HL-60 (cell line): ENCODE results near the gene ADCY1.

Experiments
- DNase-seq, 2 experiments: peaks; one replicate each; pipeline ENCODE4 v3.0.0-alpha.2; 2010 to 2020; ENCODE audit warnings: low read depth in 1 of 2, low spot score in 1 of 2
- H3K27ac ChIP-seq: fragments of 250-450 bp; sonication (Bioruptor Pico); replicated peaks from 2 replicates; pipeline ENCODE4 v1.5.1; 2020; ENCODE audit warnings: mild to moderate bottlenecking, moderate library complexity
- H3K27me3 ChIP-seq: fragments of 250-450 bp; sonication (Bioruptor Pico); 2 replicates; pipeline ENCODE4 v1.5.1; 2021; ENCODE audit warnings: mild to moderate bottlenecking, moderate library complexity; ENCODE audit not compliant: insufficient read depth, poor library complexity, severe bottlenecking
- H3K4me3 ChIP-seq: replicated peaks from 2 replicates; pipeline ENCODE4 v1.5.1; 2011; ENCODE audit warnings: mild to moderate bottlenecking, control low read depth, low read length; ENCODE audit not compliant: insufficient read depth
- GABPA ChIP-seq: IDR thresholded peaks from 2 replicates; pipeline ENCODE4 v1.6.1; 2012; ENCODE audit warnings: low read depth
- POLR2AphosphoS5 ChIP-seq: IDR thresholded peaks from 2 replicates; pipeline ENCODE4 v1.6.1; 2012; ENCODE audit warnings: low read depth
- SPI1 ChIP-seq: IDR thresholded peaks from 2 replicates; pipeline ENCODE4 v1.6.1; 2012; ENCODE audit warnings: low read depth, mild to moderate bottlenecking, borderline replicate concordance
- TF ChIP-seq, protein P1 (sequence below): IDR thresholded peaks from 2 replicates; pipeline ENCODE4 v1.6.1; 2012; ENCODE audit warnings: low read depth; ENCODE audit not compliant: insufficient replicate concordance
- TF ChIP-seq, protein P2 (sequence below): IDR thresholded peaks from one replicate; pipeline ENCODE4 v1.5.1; 2011; ENCODE audit warnings: low read length, control low read depth, inconsistent platforms; ENCODE audit not compliant: insufficient read depth

The ADCY1 gene

DNA sequence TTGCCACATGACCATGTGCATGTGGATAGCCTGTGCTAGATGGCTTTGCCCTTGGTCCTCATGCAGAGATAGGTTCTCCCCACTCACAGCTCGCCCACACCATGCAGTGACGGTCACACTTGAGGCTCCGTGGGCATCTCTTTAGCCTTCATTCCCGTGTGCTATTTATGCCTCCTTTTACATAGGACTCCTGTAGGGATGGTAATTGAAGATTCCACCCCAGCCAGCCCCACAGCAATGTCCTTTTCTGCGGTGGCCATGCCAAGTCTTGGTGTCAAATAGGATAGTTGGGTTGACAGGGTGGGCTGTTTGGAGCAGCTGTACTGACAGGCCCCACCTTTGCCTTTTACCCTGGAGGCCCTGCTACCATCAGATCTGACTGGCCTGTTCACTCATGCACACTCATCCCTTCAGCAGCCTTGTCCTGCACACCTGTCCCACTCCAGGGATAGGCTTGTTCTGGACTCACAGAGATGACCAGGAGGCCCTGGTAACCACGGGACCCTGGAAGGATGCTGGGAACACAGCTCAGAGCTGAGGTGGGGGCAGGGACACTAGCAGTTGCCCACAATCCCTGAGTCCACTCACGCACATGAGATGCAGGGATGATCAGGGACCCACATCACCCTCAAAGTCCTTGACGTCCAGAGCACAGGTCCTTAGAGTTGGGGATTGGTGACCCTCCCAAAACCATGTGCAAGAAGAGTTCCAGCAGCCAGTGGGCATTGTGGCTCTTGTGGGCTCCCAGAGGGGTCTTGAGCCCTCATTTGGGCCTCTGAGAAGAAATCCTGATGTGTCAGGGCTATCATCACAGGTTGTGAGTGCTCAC, 71.2 kb downstream of the ADCY1 start:
- H3K27ac ChIP-seq, result no peak overlapping the region
- no peak for DNase-seq
- H3K4me3 ChIP-seq, result no peak overlapping the region
- TF ChIP-seq, protein P1, sequence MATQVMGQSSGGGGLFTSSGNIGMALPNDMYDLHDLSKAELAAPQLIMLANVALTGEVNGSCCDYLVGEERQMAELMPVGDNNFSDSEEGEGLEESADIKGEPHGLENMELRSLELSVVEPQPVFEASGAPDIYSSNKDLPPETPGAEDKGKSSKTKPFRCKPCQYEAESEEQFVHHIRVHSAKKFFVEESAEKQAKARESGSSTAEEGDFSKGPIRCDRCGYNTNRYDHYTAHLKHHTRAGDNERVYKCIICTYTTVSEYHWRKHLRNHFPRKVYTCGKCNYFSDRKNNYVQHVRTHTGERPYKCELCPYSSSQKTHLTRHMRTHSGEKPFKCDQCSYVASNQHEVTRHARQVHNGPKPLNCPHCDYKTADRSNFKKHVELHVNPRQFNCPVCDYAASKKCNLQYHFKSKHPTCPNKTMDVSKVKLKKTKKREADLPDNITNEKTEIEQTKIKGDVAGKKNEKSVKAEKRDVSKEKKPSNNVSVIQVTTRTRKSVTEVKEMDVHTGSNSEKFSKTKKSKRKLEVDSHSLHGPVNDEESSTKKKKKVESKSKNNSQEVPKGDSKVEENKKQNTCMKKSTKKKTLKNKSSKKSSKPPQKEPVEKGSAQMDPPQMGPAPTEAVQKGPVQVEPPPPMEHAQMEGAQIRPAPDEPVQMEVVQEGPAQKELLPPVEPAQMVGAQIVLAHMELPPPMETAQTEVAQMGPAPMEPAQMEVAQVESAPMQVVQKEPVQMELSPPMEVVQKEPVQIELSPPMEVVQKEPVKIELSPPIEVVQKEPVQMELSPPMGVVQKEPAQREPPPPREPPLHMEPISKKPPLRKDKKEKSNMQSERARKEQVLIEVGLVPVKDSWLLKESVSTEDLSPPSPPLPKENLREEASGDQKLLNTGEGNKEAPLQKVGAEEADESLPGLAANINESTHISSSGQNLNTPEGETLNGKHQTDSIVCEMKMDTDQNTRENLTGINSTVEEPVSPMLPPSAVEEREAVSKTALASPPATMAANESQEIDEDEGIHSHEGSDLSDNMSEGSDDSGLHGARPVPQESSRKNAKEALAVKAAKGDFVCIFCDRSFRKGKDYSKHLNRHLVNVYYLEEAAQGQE, result no peak
- no peaks in the 10 kb centered on the region for H3K27me3 ChIP-seq

DNA sequence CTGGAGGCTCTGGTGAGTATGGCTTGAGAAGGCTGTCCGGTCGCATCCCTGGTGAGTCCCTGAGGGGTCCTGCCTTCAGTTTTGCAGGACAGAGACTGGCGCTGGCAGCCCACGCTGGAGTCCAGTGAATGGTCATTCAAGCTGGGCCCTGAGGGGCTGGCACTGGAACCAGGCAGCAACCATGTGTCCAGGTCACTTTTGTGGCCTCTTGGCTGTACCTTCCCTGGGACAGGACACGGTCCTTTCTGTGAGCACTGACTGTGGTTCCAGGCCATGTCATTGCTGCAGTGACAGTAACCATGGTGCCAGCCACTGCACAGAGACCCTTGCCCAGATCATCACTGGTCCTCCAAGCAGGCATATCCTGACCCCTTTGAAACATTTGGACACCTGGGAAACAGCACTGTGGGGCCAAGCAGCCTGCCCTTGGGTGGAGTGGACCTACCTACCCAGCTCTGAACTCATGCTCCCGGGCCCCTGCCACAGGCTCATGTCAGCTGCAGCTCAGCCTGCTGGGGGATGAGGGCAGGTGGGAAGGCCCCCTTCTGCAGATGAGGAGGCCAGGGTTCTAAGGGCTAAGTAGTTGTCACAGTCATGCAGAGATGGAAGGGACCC, 72.1 kb downstream of the ADCY1 start:
- Histone ChIP-seq H3K27ac (no peak overlapping the region), H3K4me3 (no peak overlapping the region), H3K27me3 (no peaks in the 10 kb centered on the region)
- TF ChIP-seq, protein P1, result no peak
- TF ChIP-seq GABPA (no peak), SPI1 (no peak), POLR2AphosphoS5 (no peak)
- TF ChIP-seq, protein P2, sequence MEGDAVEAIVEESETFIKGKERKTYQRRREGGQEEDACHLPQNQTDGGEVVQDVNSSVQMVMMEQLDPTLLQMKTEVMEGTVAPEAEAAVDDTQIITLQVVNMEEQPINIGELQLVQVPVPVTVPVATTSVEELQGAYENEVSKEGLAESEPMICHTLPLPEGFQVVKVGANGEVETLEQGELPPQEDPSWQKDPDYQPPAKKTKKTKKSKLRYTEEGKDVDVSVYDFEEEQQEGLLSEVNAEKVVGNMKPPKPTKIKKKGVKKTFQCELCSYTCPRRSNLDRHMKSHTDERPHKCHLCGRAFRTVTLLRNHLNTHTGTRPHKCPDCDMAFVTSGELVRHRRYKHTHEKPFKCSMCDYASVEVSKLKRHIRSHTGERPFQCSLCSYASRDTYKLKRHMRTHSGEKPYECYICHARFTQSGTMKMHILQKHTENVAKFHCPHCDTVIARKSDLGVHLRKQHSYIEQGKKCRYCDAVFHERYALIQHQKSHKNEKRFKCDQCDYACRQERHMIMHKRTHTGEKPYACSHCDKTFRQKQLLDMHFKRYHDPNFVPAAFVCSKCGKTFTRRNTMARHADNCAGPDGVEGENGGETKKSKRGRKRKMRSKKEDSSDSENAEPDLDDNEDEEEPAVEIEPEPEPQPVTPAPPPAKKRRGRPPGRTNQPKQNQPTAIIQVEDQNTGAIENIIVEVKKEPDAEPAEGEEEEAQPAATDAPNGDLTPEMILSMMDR, result no peak
- DNase-seq, result no peak

DNA sequence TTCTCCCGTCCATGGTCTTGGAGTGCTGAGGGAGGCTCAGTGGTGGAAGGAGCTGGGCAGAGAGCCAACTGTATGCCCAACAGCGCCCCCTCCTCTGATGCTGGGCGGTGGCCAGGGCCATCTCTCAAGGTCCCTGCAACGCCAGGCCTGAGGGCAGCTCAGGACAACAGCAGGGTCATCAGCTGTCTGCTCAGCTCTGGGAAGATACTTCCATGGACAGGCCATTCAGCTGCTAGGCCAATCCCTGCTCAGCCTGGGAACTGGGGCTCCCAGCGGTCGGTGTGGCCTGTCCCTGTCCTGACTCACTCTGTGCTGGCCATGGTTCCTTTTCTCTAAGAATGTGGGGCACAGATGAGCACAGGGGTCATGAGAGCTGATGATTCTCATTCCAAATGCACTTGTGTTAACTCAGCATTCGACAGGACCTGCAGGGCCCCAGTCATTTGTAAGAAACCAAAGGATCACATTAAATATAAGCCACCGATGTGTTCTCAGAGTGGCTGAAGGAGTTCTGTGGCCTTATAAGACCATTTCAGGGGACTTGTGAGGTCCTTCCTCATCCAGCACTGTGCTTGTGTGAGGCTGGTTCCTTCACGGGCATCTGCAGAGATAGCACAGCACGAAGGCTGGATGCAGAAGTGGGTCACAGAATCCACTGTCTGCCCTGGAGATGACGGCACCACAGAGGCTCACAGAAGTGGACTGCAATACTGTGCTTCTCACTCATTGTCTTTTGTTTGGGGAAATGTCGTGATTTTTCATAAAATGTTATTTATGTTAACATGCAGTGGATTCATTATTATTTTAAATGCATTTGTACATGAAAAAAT, 73.0 kb downstream of the ADCY1 start:
- H3K27ac ChIP-seq, result no peak overlapping the region
- no peak for TF ChIP-seq GABPA
- TF ChIP-seq, protein P1, result no peak
- no peak for TF ChIP-seq POLR2AphosphoS5
- TF ChIP-seq, protein P2, result no peak
- no peak for TF ChIP-seq SPI1
- no peaks in the 10 kb centered on the region for H3K27me3 ChIP-seq
- DNase-seq, result no peak
- no peak overlapping the region for H3K4me3 ChIP-seq
